ENCODE results near the gene AATK.

GRCh38 chr17:81114351-81115093 lies 51.5 kb downstream of the AATK start:
- no peak for TF ChIP-seq POLR2A (IDR thresholded peaks at IDR 0.05)
- no peak for TF ChIP-seq CTCF (IDR thresholded peaks at IDR 0.05 in 8 of 11, conservative IDR thresholded peaks at IDR 0.05 in 3 of 11)
